ENCODE results near the gene ADGRV1.

Gene ADGRV1

DNA sequence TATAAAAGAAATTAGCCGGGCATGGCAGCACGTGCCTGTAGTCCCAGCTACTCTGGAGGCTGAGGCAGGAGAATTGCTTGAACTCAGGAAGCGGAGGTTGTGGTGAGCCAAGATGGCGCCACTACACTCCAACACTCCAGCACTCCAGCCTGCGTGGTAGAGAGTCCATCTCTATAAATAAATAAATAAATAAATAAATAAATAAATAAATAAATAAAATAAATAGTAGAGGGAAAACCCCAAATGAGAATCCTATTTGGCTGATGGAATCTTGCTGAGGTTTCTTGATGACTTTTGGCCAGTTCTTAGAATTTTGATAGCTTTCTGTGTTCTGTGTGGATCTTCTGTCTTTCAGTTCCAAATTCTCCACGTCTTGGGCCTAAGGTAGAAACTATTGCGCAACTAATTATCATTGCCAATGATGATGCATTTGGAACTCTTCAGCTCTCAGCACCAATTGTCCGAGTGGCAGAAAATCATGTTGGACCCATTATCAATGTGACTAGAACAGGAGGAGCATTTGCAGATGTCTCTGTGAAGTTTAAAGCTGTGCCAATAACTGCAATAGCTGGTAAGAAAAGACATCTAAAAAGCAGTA, 126.9 kb downstream of the ADGRV1 start (continued):
- TF ChIP-seq, protein P1, sequence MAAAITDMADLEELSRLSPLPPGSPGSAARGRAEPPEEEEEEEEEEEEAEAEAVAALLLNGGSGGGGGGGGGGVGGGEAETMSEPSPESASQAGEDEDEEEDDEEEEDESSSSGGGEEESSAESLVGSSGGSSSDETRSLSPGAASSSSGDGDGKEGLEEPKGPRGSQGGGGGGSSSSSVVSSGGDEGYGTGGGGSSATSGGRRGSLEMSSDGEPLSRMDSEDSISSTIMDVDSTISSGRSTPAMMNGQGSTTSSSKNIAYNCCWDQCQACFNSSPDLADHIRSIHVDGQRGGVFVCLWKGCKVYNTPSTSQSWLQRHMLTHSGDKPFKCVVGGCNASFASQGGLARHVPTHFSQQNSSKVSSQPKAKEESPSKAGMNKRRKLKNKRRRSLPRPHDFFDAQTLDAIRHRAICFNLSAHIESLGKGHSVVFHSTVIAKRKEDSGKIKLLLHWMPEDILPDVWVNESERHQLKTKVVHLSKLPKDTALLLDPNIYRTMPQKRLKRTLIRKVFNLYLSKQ (tag by site-specific recombination; IDR thresholded peaks at IDR 0.05; ENCODE audit: borderline replicate concordance), result no peak
- TF ChIP-seq OVOL3 (tag by site-specific recombination; IDR thresholded peaks at IDR 0.05) (no peak; the same call in 1 of the 2 replicates), ZNF791 (tag by site-specific recombination; IDR thresholded peaks at IDR 0.05) (no peak), ZNF10 (tag by site-specific recombination; IDR thresholded peaks at IDR 0.05) (no peak), ZNF23 (tag by site-specific recombination; IDR thresholded peaks at IDR 0.05; ENCODE audit: borderline replicate concordance) (no peak), ZBTB21 (tag by site-specific recombination; IDR thresholded peaks at IDR 0.05) (no peak), ZNF433 (tag by site-specific recombination; IDR thresholded peaks at IDR 0.05; ENCODE audit: low read depth) (0 out of 2 replicates have a peak, but pooled peaks have one; percentile 8), ZNF670 (tag by site-specific recombination; IDR thresholded peaks at IDR 0.05; ENCODE audit: low read depth) (no peak), ZNF354C (tag by site-specific recombination; IDR thresholded peaks at IDR 0.05; ENCODE audit: borderline replicate concordance, low read depth) (no peak), ZNF664 (tag by site-specific recombination; IDR thresholded peaks at IDR 0.05) (peak; percentile 61; the same call in 1 of the 2 replicates), ZNF341 (tag by site-specific recombination; IDR thresholded peaks at IDR 0.05; ENCODE audit: low read depth) (peak; percentile 19; the same call in 1 of the 2 replicates), ZSCAN23 (tag by site-specific recombination; IDR thresholded peaks at IDR 0.05) (no peak), ZNF221 (tag by site-specific recombination; IDR thresholded peaks at IDR 0.05; ENCODE audit: borderline replicate concordance) (no peak), IKZF3 (tag by site-specific recombination; IDR thresholded peaks at IDR 0.05) (no peak), HOXC10 (CRISPR knock-in tag; IDR thresholded peaks at IDR 0.05) (no peak), ZBTB8A (tag by site-specific recombination; IDR thresholded peaks at IDR 0.05) (peak; percentile 70), OSR2 (tag by site-specific recombination; IDR thresholded peaks at IDR 0.05) (no peak), ZNF629 (tag by site-specific recombination; IDR thresholded peaks at IDR 0.05) (peak; percentile 49), ZNF623 (tag by site-specific recombination; IDR thresholded peaks at IDR 0.05) (peak; percentile 68)
- TF ChIP-seq, protein P2, sequence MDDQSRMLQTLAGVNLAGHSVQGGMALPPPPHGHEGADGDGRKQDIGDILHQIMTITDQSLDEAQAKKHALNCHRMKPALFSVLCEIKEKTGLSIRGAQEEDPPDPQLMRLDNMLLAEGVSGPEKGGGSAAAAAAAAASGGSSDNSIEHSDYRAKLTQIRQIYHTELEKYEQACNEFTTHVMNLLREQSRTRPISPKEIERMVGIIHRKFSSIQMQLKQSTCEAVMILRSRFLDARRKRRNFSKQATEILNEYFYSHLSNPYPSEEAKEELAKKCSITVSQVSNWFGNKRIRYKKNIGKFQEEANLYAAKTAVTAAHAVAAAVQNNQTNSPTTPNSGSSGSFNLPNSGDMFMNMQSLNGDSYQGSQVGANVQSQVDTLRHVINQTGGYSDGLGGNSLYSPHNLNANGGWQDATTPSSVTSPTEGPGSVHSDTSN (CRISPR knock-in tag; IDR thresholded peaks at IDR 0.05), result no peak
- TF ChIP-seq, protein P3, sequence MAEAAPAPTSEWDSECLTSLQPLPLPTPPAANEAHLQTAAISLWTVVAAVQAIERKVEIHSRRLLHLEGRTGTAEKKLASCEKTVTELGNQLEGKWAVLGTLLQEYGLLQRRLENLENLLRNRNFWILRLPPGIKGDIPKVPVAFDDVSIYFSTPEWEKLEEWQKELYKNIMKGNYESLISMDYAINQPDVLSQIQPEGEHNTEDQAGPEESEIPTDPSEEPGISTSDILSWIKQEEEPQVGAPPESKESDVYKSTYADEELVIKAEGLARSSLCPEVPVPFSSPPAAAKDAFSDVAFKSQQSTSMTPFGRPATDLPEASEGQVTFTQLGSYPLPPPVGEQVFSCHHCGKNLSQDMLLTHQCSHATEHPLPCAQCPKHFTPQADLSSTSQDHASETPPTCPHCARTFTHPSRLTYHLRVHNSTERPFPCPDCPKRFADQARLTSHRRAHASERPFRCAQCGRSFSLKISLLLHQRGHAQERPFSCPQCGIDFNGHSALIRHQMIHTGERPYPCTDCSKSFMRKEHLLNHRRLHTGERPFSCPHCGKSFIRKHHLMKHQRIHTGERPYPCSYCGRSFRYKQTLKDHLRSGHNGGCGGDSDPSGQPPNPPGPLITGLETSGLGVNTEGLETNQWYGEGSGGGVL (tag by site-specific recombination; IDR thresholded peaks at IDR 0.05), result no peak
- TF ChIP-seq, protein P4, sequence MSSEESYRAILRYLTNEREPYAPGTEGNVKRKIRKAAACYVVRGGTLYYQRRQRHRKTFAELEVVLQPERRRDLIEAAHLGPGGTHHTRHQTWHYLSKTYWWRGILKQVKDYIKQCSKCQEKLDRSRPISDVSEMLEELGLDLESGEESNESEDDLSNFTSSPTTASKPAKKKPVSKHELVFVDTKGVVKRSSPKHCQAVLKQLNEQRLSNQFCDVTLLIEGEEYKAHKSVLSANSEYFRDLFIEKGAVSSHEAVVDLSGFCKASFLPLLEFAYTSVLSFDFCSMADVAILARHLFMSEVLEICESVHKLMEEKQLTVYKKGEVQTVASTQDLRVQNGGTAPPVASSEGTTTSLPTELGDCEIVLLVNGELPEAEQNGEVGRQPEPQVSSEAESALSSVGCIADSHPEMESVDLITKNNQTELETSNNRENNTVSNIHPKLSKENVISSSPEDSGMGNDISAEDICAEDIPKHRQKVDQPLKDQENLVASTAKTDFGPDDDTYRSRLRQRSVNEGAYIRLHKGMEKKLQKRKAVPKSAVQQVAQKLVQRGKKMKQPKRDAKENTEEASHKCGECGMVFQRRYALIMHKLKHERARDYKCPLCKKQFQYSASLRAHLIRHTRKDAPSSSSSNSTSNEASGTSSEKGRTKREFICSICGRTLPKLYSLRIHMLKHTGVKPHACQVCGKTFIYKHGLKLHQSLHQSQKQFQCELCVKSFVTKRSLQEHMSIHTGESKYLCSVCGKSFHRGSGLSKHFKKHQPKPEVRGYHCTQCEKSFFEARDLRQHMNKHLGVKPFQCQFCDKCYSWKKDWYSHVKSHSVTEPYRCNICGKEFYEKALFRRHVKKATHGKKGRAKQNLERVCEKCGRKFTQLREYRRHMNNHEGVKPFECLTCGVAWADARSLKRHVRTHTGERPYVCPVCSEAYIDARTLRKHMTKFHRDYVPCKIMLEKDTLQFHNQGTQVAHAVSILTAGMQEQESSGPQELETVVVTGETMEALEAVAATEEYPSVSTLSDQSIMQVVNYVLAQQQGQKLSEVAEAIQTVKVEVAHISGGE (tag by site-specific recombination; conservative IDR thresholded peaks at IDR 0.05; ENCODE audit: low read depth), result peak; percentile 79
